NT2/D1 (cell line): Measurements from ENCODE around the gene ERGIC1.
"Not testable (repeated sequence)": the region's sequence is repeated elsewhere in the genome, so short reads cannot be mapped to it uniquely, and the experiment has no call there.

Experiments
- DNase-seq: peaks from one replicate; pipeline ENCODE4 v3.0.0-alpha.2; 2011; ENCODE audit warnings: low read depth, low spot score
- H3K27me3 ChIP-seq: 2 replicates; pipeline ENCODE4 v1.6.0; 2011; ENCODE audit warnings: mild to moderate bottlenecking; ENCODE audit not compliant: insufficient read length, insufficient read depth
- H3K36me3 ChIP-seq: 2 replicates; pipeline ENCODE4 v1.6.1; 2011; ENCODE audit warnings: mild to moderate bottlenecking, low read length, mixed read lengths; ENCODE audit not compliant: insufficient read depth, insufficient read length
- H3K4me1 ChIP-seq: 2 replicates; pipeline ENCODE4 v1.5.1; 2011; ENCODE audit not compliant: insufficient read depth, insufficient read length
- H3K4me3 ChIP-seq: 2 replicates; pipeline ENCODE4 v1.5.1; 2011; ENCODE audit warnings: low read depth; ENCODE audit not compliant: insufficient read length
- H3K9ac ChIP-seq: 2 replicates; pipeline ENCODE4 v1.6.0; 2011; ENCODE audit warnings: low read depth; ENCODE audit not compliant: insufficient read length
- H3K9me3 ChIP-seq: 2 replicates; pipeline ENCODE4 v1.5.1; 2011; ENCODE audit warnings: mild to moderate bottlenecking, low read length; ENCODE audit not compliant: insufficient read depth
- SUZ12 ChIP-seq: IDR thresholded peaks from 2 replicates; pipeline ENCODE4 v1.6.1; 2011; ENCODE audit not compliant: insufficient read length, insufficient read depth; ENCODE audit errors: extremely low read depth
- YY1 ChIP-seq: IDR thresholded peaks from 2 replicates; pipeline ENCODE4 v1.6.1; 2011; ENCODE audit not compliant: insufficient read length, insufficient read depth
- ZNF274 ChIP-seq: IDR thresholded peaks from 2 replicates; pipeline ENCODE4 v1.6.1; 2011; ENCODE audit warnings: mild to moderate bottlenecking, low read depth, low read length

Gene ERGIC1

GRCh38 chr5:172833686-172834414, at the start of gene ERGIC1:
Gene ERGIC1 (plus strand): TSS chr5:172834251. CDS start chr5:172834414, 163 bp downstream.
- Histone ChIP-seq H3K27me3 (no peaks in the 10 kb centered on the region), H3K9ac (peak within 1 kb of the TSS; percentile 69), H3K4me3 (peak within 1 kb of the TSS; percentile 53), H3K36me3 (peaks cover 19% of the 10 kb centered on the region), H3K9me3 (no peaks in the 10 kb centered on the region), H3K4me1 (no peaks in the 10 kb centered on the region)
- TF ChIP-seq YY1, result no peak
- TF ChIP-seq SUZ12, result no peak
- no peak for TF ChIP-seq ZNF274
- peak; percentile 43 for DNase-seq

- H3K27me3 ChIP-seq, result no peaks in the 10 kb centered on the region
- no peaks in the 10 kb centered on the region for H3K36me3 ChIP-seq
- H3K4me1 ChIP-seq, result peaks cover 5% of the 10 kb centered on the region
- no peaks in the 10 kb centered on the region for H3K9me3 ChIP-seq
- H3K9ac ChIP-seq, result no peak overlapping the region
- no peak overlapping the region for H3K4me3 ChIP-seq
- no peak for DNase-seq
- TF ChIP-seq ZNF274 (no peak), SUZ12 (no peak), YY1 (no peak)
These were observed 48.5 kb upstream of the ERGIC1 start for GRCh38 chr5:172785429-172786088.

GRCh38 chr5:172786736-172787462, 47.2 kb upstream of the ERGIC1 start:
- no peak for DNase-seq
- Histone ChIP-seq H3K9ac (no peak overlapping the region), H3K4me1 (peaks cover 5% of the 10 kb centered on the region), H3K9me3 (no peaks in the 10 kb centered on the region), H3K4me3 (no peak overlapping the region), H3K27me3 (no peaks in the 10 kb centered on the region), H3K36me3 (no peaks in the 10 kb centered on the region)
- TF ChIP-seq SUZ12, result no peak

- H3K9me3 ChIP-seq, H3K36me3 ChIP-seq, H3K27me3 ChIP-seq, H3K4me1 ChIP-seq, H3K4me3 ChIP-seq, H3K9ac ChIP-seq, DNase-seq: not testable (repeated sequence)
These were observed 46.5 kb upstream of the ERGIC1 start for GRCh38 chr5:172787538-172787937.

DNA sequence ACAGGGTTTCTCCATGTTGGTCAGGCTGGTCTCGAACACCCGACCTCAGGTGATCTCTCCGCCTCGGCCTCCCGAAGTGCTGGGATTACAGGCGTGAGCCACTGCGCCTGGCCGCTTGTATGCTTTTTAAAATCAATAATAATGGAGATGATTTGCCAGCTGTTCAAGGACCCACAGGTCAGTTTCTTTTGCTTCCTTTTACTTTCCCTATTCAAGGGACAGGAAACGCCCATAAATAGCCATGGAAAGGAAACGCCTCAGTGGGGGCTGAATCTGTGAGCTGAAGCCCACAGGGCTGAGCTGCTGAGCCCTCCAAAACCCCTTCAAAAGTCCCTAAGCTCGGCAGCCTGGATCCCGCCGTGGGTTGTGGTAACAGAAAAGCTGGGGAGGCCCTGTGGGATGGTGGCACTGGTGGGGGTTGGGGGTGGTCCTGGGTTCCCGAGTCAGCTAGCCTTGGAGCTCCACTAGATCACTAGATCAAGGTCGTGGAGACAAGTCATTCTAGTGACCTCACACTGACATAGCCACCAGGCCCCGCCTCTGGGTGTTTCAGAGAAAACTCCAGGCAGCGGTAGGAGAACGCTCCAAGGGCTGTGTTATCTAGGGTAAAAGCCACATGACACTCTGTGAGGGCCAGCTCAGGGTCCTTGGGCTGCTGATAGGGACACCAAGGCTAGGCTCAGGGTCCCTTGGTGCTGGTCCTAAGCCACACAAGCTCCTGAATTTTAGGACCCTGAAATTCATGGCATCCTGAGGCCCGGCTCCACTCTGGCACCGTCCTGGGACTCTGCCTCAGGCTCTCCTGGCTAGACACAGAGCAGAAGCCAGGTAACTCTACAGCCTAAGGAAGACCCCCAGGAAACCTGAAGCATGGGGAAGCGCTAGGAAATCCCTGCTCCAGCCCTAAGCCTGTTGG, 45.0 kb upstream of the ERGIC1 start:
- TF ChIP-seq SUZ12, result no peak
- no peak for TF ChIP-seq YY1
- no peak for TF ChIP-seq ZNF274
- H3K27me3 ChIP-seq, result no peaks in the 10 kb centered on the region
- peaks cover 5% of the 10 kb centered on the region for H3K4me1 ChIP-seq
- H3K9ac ChIP-seq, result no peak overlapping the region
- no peak overlapping the region for H3K4me3 ChIP-seq
- no peaks in the 10 kb centered on the region for H3K9me3 ChIP-seq
- DNase-seq, result no peak
- H3K36me3 ChIP-seq, result no peaks in the 10 kb centered on the region

DNA sequence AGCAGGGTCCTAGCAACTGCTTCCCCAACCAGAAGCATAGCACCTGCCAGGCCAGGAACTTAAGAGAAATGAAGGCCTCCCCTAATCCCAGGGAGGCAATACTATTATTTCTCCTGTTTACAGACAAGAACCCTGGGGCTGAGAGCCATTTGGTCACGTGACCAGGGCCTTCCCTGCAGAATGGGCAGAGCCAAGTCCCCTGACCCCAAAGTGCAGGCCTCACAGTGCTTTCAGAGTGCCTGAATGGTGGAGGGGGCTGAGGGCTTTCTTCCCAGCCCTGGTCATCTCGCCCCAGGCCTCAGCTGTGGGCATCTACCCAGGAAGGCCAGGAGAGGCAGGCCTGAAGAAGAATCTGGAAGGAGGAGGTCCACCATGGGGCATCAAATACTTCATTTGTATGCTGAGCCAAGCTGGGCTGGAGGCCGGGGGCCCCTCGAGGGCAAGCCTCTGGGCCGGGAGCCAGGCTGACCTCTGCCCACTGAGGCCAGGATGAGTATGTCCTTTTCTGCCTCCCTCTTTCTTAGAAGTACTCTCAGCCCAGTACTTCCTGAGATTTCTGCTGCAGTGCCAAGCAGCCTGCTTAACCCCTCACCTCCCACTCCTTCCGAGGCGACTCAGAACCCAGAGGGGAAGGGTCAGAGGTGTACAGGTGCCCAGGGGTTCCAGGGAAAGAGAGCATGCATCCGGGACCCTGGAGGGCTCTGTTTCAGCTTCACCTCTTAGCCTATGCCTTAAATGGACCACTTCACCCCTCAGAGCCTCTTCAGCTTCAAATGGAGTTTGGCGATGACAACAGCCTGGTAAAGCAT, 44.2 kb upstream of the ERGIC1 start:
- Histone ChIP-seq H3K9ac (no peak overlapping the region), H3K4me1 (peaks cover 5% of the 10 kb centered on the region), H3K36me3 (no peaks in the 10 kb centered on the region), H3K4me3 (no peak overlapping the region), H3K9me3 (no peaks in the 10 kb centered on the region), H3K27me3 (no peaks in the 10 kb centered on the region)
- no peak for DNase-seq
- TF ChIP-seq ZNF274 (no peak), SUZ12 (no peak), YY1 (no peak)
